OCI-LY1 (cell line): ENCODE data around the gene PKD1L1.

ENCODE experiments used
- H2AFZ ChIP-seq: fragments of 200-600 bp; sonication (generic), shearing (Covaris generic); 2 replicates; pipeline ENCODE4 v1.6.0; 2014; ENCODE audit warnings: antibody characterized with exemption, mild to moderate bottlenecking, low read length
- H3F3A ChIP-seq: fragments of 200-600 bp; sonication (generic), shearing (Covaris generic); 2 replicates; pipeline ENCODE4 v1.6.0; 2014; ENCODE audit warnings: mild to moderate bottlenecking, antibody characterized with exemption, low read length, moderate library complexity; ENCODE audit not compliant: insufficient read depth
- H3K27ac ChIP-seq: fragments of 200-600 bp; sonication (generic); 2 replicates; pipeline ENCODE4 v1.5.1; 2014; ENCODE audit warnings: low read length, mixed run types, mild to moderate bottlenecking, low read depth; ENCODE audit not compliant: poor library complexity, severe bottlenecking
- H3K27me3 ChIP-seq: fragments of 200-600 bp; sonication (generic); 2 replicates; pipeline ENCODE4 v1.6.0; 2014; ENCODE audit warnings: antibody characterized with exemption, mild to moderate bottlenecking, low read length, moderate library complexity; ENCODE audit not compliant: insufficient read depth
- H3K36me3 ChIP-seq: fragments of 200-600 bp; sonication (generic); 2 replicates; pipeline ENCODE4 v1.6.1; 2014; ENCODE audit warnings: mild to moderate bottlenecking, antibody characterized with exemption, low read length, moderate library complexity, mixed read lengths; ENCODE audit not compliant: insufficient read depth
- H3K4me1 ChIP-seq: fragments of 200-600 bp; sonication (generic); 2 replicates; pipeline ENCODE4 v1.5.1; 2014; ENCODE audit warnings: mild to moderate bottlenecking, low read length, moderate library complexity; ENCODE audit not compliant: insufficient read depth, severe bottlenecking
- H3K4me2 ChIP-seq: fragments of 200-600 bp; sonication (generic), shearing (Covaris generic); 2 replicates; pipeline ENCODE4 v1.6.1; 2014; ENCODE audit warnings: low read length
- H3K4me3 ChIP-seq: fragments of 200-600 bp; sonication (generic); 2 replicates; pipeline ENCODE4 v1.5.1; 2014; ENCODE audit warnings: low read length, low read depth, mild to moderate bottlenecking, mixed read lengths; ENCODE audit not compliant: poor library complexity, severe bottlenecking
- H3K79me2 ChIP-seq: fragments of 200-600 bp; shearing (Covaris generic); 2 replicates; pipeline ENCODE4 v1.6.1; 2016; ENCODE audit warnings: mixed run types, low read length, mixed read lengths; ENCODE audit not compliant: insufficient read depth
- H3K9ac ChIP-seq: fragments of 200-600 bp; sonication (generic), shearing (Covaris generic); 2 replicates; pipeline ENCODE4 v1.6.1; 2014; ENCODE audit warnings: mild to moderate bottlenecking, low read length, mixed read lengths
- H3K9me2 ChIP-seq: fragments of 200-600 bp; sonication (generic), shearing (Covaris generic); 2 replicates; pipeline ENCODE4 v1.6.1; 2014; ENCODE audit warnings: low read depth, mild to moderate bottlenecking, low read length, mixed read lengths
- H3K9me3 ChIP-seq: fragments of 200-600 bp; shearing (Covaris generic); 2 replicates; pipeline ENCODE4 v1.6.1; 2014; ENCODE audit warnings: low read length, mixed read lengths
- H4K20me1 ChIP-seq: fragments of 200-600 bp; sonication (generic), shearing (Covaris generic); 2 replicates; pipeline ENCODE4 v1.6.0; 2016; ENCODE audit warnings: mild to moderate bottlenecking, low read length; ENCODE audit not compliant: insufficient read depth
- EZH2 ChIP-seq: fragments of 200-600 bp; sonication (generic), shearing (Covaris generic); IDR thresholded peaks from 2 replicates; pipeline ENCODE4 v1.8.0; 2017; ENCODE audit warnings: borderline replicate concordance, mixed run types, mild to moderate bottlenecking, antibody characterized with exemption, low read length, moderate library complexity, mixed read lengths
- TF ChIP-seq, protein P1 (sequence below): fragments of 200-600 bp; sonication (generic), shearing (Covaris generic); IDR thresholded peaks from 2 replicates; pipeline ENCODE4 v1.5.1; 2017; ENCODE audit warnings: mild to moderate bottlenecking, antibody characterized with exemption, low read length, moderate library complexity, mixed read lengths

PKD1L1 gene

DNA sequence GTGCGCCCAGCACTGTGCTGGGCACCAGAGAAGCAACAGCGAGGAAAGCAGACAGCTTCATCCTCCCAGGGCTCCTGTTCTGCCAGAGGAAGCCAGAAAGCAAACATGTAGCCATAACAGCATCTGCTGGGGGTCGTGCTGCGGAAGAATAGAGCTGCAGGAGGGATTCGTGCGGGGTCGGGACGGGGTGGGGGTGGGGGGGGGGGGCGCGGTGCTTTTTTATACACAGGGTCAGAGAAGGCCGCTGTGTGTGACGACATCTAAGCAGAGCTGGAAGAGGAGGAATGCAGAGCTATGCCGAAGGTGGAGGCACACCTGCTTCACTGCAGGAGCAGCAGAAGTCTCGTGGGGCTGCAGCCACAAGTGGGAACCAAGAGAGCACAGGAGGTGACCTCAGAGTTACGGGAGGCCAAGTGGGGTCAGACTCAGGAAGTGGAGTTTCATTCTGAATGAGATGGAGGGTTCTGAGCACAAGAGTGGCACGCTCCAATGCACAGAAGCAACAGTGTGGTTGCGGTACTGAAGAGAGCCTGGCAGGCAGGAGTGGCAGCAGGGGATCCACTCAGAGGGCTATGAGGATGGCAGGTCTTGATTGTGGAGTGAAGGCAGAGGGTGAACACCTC, 11.1 kb downstream of the PKD1L1 start:
- H3K4me3 ChIP-seq, result peak overlapping the region; percentile 18
- no peaks in the 10 kb centered on the region for H3F3A ChIP-seq
- H3K9me2 ChIP-seq, result no peaks in the 10 kb centered on the region
- TF ChIP-seq EZH2, result no peak
- TF ChIP-seq, protein P1, sequence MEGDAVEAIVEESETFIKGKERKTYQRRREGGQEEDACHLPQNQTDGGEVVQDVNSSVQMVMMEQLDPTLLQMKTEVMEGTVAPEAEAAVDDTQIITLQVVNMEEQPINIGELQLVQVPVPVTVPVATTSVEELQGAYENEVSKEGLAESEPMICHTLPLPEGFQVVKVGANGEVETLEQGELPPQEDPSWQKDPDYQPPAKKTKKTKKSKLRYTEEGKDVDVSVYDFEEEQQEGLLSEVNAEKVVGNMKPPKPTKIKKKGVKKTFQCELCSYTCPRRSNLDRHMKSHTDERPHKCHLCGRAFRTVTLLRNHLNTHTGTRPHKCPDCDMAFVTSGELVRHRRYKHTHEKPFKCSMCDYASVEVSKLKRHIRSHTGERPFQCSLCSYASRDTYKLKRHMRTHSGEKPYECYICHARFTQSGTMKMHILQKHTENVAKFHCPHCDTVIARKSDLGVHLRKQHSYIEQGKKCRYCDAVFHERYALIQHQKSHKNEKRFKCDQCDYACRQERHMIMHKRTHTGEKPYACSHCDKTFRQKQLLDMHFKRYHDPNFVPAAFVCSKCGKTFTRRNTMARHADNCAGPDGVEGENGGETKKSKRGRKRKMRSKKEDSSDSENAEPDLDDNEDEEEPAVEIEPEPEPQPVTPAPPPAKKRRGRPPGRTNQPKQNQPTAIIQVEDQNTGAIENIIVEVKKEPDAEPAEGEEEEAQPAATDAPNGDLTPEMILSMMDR, result no peak
- no peaks in the 10 kb centered on the region for H3K36me3 ChIP-seq
- H3K4me2 ChIP-seq, result peak overlapping the region; percentile 48
- no peaks in the 10 kb centered on the region for H3K27me3 ChIP-seq
- H3K79me2 ChIP-seq, result no peaks in the 10 kb centered on the region
- H3K9ac ChIP-seq, result peak overlapping the region; percentile 10; the same call in 1 of the 2 replicates
- H3K27ac ChIP-seq, result peak overlapping the region; percentile 61
- H3K4me1 ChIP-seq, result peaks cover 26% of the 10 kb centered on the region
- H3K9me3 ChIP-seq, result no peaks in the 10 kb centered on the region
- H2AFZ ChIP-seq, result peak overlapping the region; percentile 15; the same call in 1 of the 2 replicates
- no peaks in the 10 kb centered on the region for H4K20me1 ChIP-seq

- Histone ChIP-seq H2AFZ (0 out of 2 replicates have a peak overlapping the region, but pooled peaks have one; percentile 15), H3K4me2 (peak overlapping the region; percentile 48; the same call in 1 of the 2 replicates), H3K4me3 (no peak overlapping the region), H3K36me3 (no peaks in the 10 kb centered on the region), H4K20me1 (no peaks in the 10 kb centered on the region), H3K27me3 (no peaks in the 10 kb centered on the region), H3K27ac (no peak overlapping the region), H3F3A (no peaks in the 10 kb centered on the region), H3K4me1 (peaks cover 26% of the 10 kb centered on the region), H3K79me2 (no peaks in the 10 kb centered on the region), H3K9me3 (no peaks in the 10 kb centered on the region), H3K9ac (no peak overlapping the region), H3K9me2 (no peaks in the 10 kb centered on the region)
- TF ChIP-seq, protein P1, result no peak
- no peak for TF ChIP-seq EZH2
Observed at GRCh38 chr7:47936323-47936722, 11.9 kb downstream of the PKD1L1 start.

DNA sequence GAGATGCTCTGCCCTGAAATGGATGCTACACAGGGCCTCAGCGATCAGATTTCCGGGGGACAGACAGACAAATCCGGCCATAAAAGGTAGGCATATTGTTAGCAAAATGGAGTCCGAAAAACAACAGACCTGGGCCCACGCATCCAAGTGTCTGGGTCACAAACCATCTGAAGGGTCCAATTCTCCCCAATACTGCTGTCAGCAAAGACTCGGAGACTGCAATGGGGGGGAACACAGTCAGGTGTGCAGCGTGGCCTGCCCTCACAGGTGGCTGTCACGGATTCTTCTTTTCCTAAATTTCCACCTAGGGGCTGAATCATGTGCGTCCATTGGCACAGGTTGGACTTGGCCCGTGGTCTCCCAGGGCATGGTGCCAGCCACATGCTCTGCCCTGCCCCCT, 12.9 kb downstream of the PKD1L1 start:
- H3K4me2 ChIP-seq, result no peak overlapping the region
- H3K9ac ChIP-seq, result no peak overlapping the region
- H4K20me1 ChIP-seq, result no peaks in the 10 kb centered on the region
- no peaks in the 10 kb centered on the region for H3K9me2 ChIP-seq
- no peak overlapping the region for H3K4me3 ChIP-seq
- no peaks in the 10 kb centered on the region for H3F3A ChIP-seq
- no peak overlapping the region for H2AFZ ChIP-seq
- peaks cover 26% of the 10 kb centered on the region for H3K4me1 ChIP-seq
- no peak overlapping the region for H3K27ac ChIP-seq
- H3K79me2 ChIP-seq, result no peaks in the 10 kb centered on the region
- no peaks in the 10 kb centered on the region for H3K27me3 ChIP-seq
- H3K36me3 ChIP-seq, result no peaks in the 10 kb centered on the region
- TF ChIP-seq, protein P1, result no peak
- H3K9me3 ChIP-seq, result no peaks in the 10 kb centered on the region
